DND-41 (cell line): ENCODE measurements around the gene DSCAM.

Experiments
- CTCF ChIP-seq: IDR thresholded peaks from 2 replicates; pipeline ENCODE4 v1.5.1; 2012; ENCODE audit warnings: borderline replicate concordance, low read length, moderate library complexity, mild to moderate bottlenecking; ENCODE audit not compliant: poor library complexity, severe bottlenecking; ENCODE audit errors: extremely low read depth
- EZH2 ChIP-seq: IDR thresholded peaks from 3 replicates; pipeline ENCODE4 v1.6.1; 2012; ENCODE audit warnings: borderline replicate concordance, low read depth, mild to moderate bottlenecking, moderate library complexity, low read length, inconsistent platforms; ENCODE audit not compliant: severe bottlenecking

- TF ChIP-seq CTCF = no peak
- TF ChIP-seq EZH2 = no peak
These were observed 224.4 kb downstream of the DSCAM start for GRCh38 chr21:40622531-40622930.
